Activated CD8-positive, alpha-beta T cell treated with anti-CD3 and anti-CD28 coated beads for 36 hours (primary cell): ENCODE results near the gene PHF13. TPM values are rescaled to one million over a fixed set of nuclear protein-coding genes. Genes with fewer than 3 reads are reported as not detected.

Source experiments
- ATAC-seq: fragments of 200-7000 bp; cut with Tn5 transposase; one replicate; pipeline ENCODE4 v1.10.0; 2021; ENCODE audit warnings: mild to moderate bottlenecking, moderate library complexity
- CTCF ChIA-PET: fragments of 350-600 bp; sonication (Branson Sonifier 250); formaldehyde crosslinking; loops from one replicate; lab custom pipeline; 2021; ENCODE audit warnings: antibody characterized with exemption; lab: Charles Lee
- POLR2A ChIA-PET: fragments of 350-600 bp; sonication (Branson Sonifier 250); formaldehyde crosslinking; loops from one replicate; lab custom pipeline; 2021; ENCODE audit warnings: antibody characterized with exemption; lab: Charles Lee
- DNase-seq: peaks from one replicate; pipeline ENCODE4 v3.0.0-alpha.2; 2020
- H3K27ac Mint-ChIP-seq: one replicate; pipeline ENCODE4 v1.8.0; 2021; ENCODE audit warnings: mild to moderate bottlenecking, mixed read lengths
- H3K27me3 Mint-ChIP-seq: one replicate; pipeline ENCODE4 v1.8.0; 2021; ENCODE audit warnings: mixed read lengths
- H3K36me3 Mint-ChIP-seq: one replicate; pipeline ENCODE4 v1.8.0; 2021; ENCODE audit warnings: low read depth, mixed read lengths
- H3K4me1 Mint-ChIP-seq: one replicate; pipeline ENCODE4 v1.8.0; 2021; ENCODE audit warnings: low read depth, mixed read lengths
- H3K4me3 Mint-ChIP-seq: one replicate; pipeline ENCODE4 v1.8.0; 2021; ENCODE audit warnings: mild to moderate bottlenecking, moderate library complexity, mixed read lengths
- H3K9me3 Mint-ChIP-seq: one replicate; pipeline ENCODE4 v1.8.0; 2021; ENCODE audit warnings: mixed read lengths
- intact Hi-C: fragments of 100-400 bp; cut with micrococcal nuclease; formaldehyde crosslinking; loops from one replicate; pipeline ENCODE4 v1.10.0; 2022
- total RNA-seq, 2 experiments: library from RNA; stranded (reverse); gene quantifications; one replicate each; pipeline ENCODE4 v1.2.3, GENCODE V29; 2021
- TF ChIP-seq, protein P1 (sequence below): fragments of 200-600 bp; IDR thresholded peaks from one replicate; pipeline ENCODE4 v1.8.0; 2022; ENCODE audit warnings: antibody characterized with exemption, mild to moderate bottlenecking

Gene PHF13
- total RNA-seq, 2 experiments from 2014 or later: 12.5 to 14.8 TPM

DNA sequence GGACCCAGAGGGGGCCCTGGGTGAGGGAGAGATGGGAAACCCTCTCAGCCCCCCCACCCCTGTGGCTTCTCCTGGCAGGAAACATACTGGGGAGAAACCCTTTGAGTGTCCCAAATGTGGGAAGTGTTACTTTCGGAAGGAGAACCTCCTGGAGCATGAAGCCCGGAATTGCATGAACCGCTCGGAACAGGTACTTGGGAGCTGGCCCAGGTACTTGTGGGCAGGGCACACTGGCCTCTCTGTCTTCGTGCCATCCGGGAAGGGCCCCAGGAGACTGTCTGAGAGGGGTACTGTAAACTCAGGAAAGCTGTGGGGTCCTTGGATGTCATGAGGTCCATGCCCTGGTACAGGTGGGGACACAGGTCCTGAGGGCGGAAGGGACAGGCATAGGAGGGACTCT lies 27.7 kb upstream of the PHF13 start:
- no peaks in the 10 kb centered on the region for H3K9me3 Mint-ChIP-seq
- TF ChIP-seq, protein P1, sequence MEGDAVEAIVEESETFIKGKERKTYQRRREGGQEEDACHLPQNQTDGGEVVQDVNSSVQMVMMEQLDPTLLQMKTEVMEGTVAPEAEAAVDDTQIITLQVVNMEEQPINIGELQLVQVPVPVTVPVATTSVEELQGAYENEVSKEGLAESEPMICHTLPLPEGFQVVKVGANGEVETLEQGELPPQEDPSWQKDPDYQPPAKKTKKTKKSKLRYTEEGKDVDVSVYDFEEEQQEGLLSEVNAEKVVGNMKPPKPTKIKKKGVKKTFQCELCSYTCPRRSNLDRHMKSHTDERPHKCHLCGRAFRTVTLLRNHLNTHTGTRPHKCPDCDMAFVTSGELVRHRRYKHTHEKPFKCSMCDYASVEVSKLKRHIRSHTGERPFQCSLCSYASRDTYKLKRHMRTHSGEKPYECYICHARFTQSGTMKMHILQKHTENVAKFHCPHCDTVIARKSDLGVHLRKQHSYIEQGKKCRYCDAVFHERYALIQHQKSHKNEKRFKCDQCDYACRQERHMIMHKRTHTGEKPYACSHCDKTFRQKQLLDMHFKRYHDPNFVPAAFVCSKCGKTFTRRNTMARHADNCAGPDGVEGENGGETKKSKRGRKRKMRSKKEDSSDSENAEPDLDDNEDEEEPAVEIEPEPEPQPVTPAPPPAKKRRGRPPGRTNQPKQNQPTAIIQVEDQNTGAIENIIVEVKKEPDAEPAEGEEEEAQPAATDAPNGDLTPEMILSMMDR: no peak
- H3K4me3 Mint-ChIP-seq: no peak overlapping the region
- CTCF ChIA-PET: no interaction called here
- intact Hi-C loops: no loop called here
- H3K36me3 Mint-ChIP-seq: peaks cover 12% of the 10 kb centered on the region
- POLR2A ChIA-PET: interaction anchor here (0.7 to 1.1 kb wide), 2 partner anchors 11 to 13 kb away, joined by 3 read pairs; no protein-coding TSS in a partner anchor
- DNase-seq (no peak), ATAC-seq (no peak)
- no peak overlapping the region for H3K27ac Mint-ChIP-seq
- H3K27me3 Mint-ChIP-seq: no peaks in the 10 kb centered on the region
- peaks cover 27% of the 10 kb centered on the region for H3K4me1 Mint-ChIP-seq

DNA sequence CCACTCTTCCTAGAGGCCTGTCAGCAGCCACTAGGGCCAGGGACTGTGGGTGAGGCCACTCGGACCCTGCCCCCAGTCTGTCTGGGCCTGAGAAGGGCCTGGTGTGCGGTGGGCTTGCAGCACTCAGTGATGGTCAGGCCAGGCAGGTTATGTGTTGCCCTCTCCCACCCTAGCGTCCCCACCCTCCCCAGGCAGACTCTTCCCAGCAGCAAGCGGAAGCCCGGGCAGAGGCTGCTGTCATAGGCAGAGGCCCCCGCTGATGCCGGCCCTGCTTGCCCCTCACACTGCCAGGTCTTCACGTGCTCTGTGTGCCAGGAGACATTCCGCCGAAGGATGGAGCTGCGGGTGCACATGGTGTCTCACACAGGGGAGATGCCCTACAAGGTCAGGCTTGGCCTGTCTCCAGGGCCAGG lies 27.1 kb upstream of the PHF13 start:
- no peaks in the 10 kb centered on the region for H3K9me3 Mint-ChIP-seq
- ATAC-seq (no peak), DNase-seq (no peak)
- intact Hi-C loops: no loop called here
- TF ChIP-seq, protein P1: no peak
- H3K4me3 Mint-ChIP-seq: no peak overlapping the region
- ChIA-PET CTCF (interaction anchor here (1.5 kb wide), 1 partner anchor 14 kb away, joined by 7 read pairs; no protein-coding TSS in a partner anchor), POLR2A (interaction anchor here (1.1 to 1.5 kb wide), 2 partner anchors 10 to 16 kb away, joined by 3 to 5 read pairs; no protein-coding TSS in a partner anchor)
- H3K27ac Mint-ChIP-seq: no peak overlapping the region
- H3K4me1 Mint-ChIP-seq: peaks cover 25% of the 10 kb centered on the region
- no peaks in the 10 kb centered on the region for H3K27me3 Mint-ChIP-seq
- peaks cover 10% of the 10 kb centered on the region for H3K36me3 Mint-ChIP-seq

DNA sequence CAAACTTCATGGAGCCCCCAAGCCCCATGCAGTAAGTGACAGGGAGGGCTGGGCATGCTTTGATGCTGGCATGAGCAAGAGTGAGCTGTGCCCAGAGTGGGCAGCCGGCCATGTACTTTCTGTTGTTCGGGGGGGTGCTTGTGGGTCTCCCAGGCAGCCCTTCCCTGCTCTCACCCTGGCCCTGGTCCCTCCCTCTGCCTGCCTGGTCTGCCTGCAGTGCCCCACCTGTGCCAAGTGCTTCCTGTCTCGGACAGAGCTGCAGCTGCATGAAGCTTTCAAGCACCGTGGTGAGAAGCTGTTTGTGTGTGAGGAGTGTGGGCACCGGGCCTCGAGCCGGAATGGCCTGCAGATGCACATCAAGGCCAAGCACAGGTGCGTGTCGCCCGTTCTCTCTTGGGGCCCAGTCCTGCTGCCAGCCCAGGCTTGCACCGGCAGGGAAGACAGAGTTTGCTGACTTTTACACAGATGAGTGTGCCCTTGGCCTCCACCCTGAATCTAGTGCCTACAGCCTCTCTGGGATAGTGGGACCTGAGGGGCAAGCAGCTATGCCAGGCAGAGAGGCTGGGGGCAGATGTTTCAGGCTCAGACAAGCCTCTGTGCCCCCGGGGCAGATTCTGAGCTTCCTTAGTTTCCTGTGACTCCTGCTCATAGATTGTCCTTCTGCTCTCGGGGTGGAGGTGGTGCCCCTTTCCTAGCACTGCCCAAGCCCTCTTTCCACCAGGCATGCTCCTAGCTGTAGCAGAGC lies 26.1 kb upstream of the PHF13 start:
- Mint-ChIP-seq H3K4me3 (no peak overlapping the region), H3K27ac (peak overlapping the region; percentile 52), H3K27me3 (no peaks in the 10 kb centered on the region), H3K4me1 (peaks cover 24% of the 10 kb centered on the region), H3K9me3 (no peaks in the 10 kb centered on the region), H3K36me3 (peaks cover 6% of the 10 kb centered on the region)
- POLR2A ChIA-PET: interaction anchor here (0.7 to 1.5 kb wide), 2 partner anchors 13 to 15 kb away, joined by 3 to 5 read pairs; no protein-coding TSS in a partner anchor
- intact Hi-C loops: no loop called here
- no peak for ATAC-seq
- TF ChIP-seq, protein P1: no peak
- CTCF ChIA-PET: interaction anchor here (1.5 kb wide), 1 partner anchor 13 kb away, joined by 7 read pairs; no protein-coding TSS in a partner anchor
- no peak for DNase-seq

DNA sequence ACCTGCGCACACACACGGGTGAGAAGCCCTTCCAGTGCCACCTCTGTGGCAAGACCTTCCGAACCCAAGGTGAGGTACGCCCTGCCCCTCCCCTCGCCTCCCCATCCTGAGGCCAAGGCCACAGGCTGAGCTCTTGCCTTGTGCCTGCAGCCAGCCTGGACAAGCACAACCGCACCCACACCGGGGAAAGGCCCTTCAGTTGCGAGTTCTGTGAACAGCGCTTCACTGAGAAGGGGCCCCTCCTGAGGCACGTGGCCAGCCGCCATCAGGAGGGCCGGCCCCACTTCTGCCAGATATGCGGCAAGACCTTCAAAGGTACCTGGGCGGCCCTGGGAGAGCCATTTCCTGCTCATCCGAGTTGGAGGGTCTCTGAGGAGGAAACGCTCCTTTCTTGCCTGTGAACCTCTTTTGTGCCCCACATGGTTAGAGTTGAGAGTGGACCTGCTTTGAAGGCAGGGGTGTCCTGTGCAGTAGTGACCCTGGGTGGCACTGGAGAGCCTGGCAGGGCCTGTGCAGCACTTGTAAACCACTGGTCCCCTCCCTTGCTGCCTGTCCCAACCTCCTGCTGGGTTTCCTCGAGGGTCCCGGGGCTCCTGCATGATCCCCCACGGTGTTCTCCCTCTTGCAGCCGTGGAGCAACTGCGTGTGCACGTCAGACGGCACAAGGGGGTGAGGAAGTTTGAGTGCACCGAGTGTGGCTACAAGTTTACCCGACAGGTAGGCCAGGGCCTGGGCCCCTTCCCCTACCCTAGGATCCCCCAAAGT lies 25.2 kb upstream of the PHF13 start:
- intact Hi-C loops: no loop called here
- H3K36me3 Mint-ChIP-seq: peaks cover 5% of the 10 kb centered on the region
- no peak for DNase-seq
- CTCF ChIA-PET: interaction anchor here (0.9 to 1.5 kb wide), 2 partner anchors 12 to 15 kb away, joined by 3 to 7 read pairs; no protein-coding TSS in a partner anchor
- H3K27me3 Mint-ChIP-seq: no peaks in the 10 kb centered on the region
- no peak for ATAC-seq
- POLR2A ChIA-PET: interaction anchor here (2.0 kb wide), 2 partner anchors 9 to 10 kb away, joined by 6 to 13 read pairs; partner anchors contain the start of gene ZBTB48
- H3K9me3 Mint-ChIP-seq: no peaks in the 10 kb centered on the region
- H3K4me1 Mint-ChIP-seq: peaks cover 22% of the 10 kb centered on the region
- peak overlapping the region; percentile 16 for H3K27ac Mint-ChIP-seq
- H3K4me3 Mint-ChIP-seq: no peak overlapping the region
- TF ChIP-seq, protein P1: no peak
